ENCODE measurements around the gene AP2M1.

The AP2M1 gene

DNA sequence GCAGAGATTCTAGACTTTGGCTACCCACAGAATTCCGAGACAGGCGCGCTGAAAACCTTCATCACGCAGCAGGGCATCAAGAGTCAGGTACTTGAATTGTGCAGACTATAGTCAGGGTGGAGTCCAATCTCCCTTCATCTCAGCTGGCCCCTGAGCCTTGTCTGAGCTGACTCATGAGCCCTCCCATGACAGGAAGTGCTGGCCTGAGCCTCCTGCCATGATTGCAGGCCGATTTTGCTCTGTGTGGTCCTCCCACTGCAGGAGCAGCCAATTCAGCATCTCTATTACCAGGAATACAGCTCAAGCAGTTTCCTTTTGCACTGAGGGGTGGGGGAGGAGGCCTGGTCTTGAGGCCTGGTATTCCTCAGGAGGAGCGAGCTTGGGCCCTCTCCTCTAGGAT lies 5.5 kb downstream of the AP2M1 start:
- DNase-seq (ENCODE audit: low read depth): no peak

- no peak for DNase-seq (ENCODE audit: low read depth)
Observed at GRCh38 chr3:184181596-184181995, 6.9 kb downstream of the AP2M1 start.

GRCh38 chr3:184183679-184184078 lies 9.0 kb downstream of the AP2M1 start:
- DNase-seq (ENCODE audit: low read depth): no peak

GRCh38 chr3:184184546-184185230 lies 10.0 kb downstream of the AP2M1 start:
- no peak for DNase-seq (ENCODE audit: low read depth)

- peak; percentile 99 for DNase-seq (ENCODE audit: low read depth)
Observed at GRCh38 chr3:184185461-184186183, 11.0 kb downstream of the AP2M1 start.

- DNase-seq (ENCODE audit: low read depth): no peak
Observed at GRCh38 chr3:184186184-184186901, 11.7 kb downstream of the AP2M1 start, which contains the start of gene ABCF3. Gene ABCF3, plus strand, starts transcription at chr3:184186199. Its CDS starts 9 bp downstream, at chr3:184186208.

- no peak for DNase-seq (ENCODE audit: low read depth)
Observed at GRCh38 chr3:184186902-184187207, 12.2 kb downstream of the AP2M1 start.

DNA sequence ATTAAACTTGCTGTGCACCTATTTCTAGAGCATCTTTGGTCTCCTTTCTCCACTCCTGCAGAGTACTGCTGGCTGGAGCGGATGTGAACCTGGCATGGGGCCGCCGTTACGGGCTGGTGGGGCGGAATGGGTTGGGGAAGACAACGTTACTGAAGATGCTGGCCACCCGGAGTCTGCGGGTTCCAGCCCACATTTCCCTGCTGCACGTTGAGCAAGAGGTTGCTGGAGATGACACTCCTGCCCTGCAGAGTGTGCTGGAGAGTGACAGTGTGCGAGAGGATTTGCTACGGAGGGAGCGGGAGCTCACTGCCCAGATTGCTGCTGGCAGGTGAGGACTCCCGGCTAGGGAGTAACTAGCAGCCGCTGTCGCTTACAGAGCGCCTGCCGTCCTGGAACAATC lies 13.4 kb downstream of the AP2M1 start:
- DNase-seq (ENCODE audit: low read depth): no peak

DNA sequence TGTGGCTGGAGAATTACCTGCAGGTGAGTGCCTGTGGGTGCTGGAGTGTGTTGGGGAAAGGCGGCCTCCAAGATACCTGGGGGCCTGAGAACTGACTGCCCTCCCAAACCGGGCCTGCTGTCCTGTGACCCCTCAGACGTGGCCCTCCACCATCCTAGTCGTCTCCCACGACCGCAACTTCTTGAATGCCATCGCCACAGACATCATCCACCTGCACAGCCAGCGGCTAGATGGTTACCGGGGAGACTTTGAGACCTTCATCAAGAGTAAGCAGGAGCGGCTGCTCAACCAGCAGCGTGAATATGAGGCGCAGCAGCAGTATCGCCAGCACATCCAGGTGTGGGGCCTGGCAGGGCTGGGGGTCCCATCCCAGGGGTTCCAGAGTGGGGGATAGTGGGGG lies 14.8 kb downstream of the AP2M1 start:
- DNase-seq (ENCODE audit: low read depth): no peak

DNA sequence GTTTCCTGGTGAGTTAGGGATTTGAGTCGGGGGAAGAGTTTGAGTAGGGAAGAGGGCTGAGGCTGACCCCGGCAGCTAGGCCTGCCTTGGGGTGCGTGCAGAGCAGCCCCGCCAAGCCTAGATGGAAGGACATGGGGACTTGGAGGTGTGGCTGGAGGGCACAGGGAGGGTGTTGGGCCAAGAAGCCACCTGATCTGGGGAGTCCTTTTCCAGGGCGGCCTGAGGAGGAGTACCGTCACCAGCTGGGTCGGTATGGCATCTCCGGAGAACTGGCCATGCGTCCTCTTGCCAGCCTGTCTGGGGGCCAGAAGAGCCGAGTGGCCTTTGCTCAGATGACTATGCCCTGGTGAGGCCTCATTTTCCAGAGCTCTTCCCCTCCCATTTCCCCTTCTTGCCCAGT lies 18.2 kb downstream of the AP2M1 start:
- DNase-seq (ENCODE audit: low read depth): no peak

GRCh38 chr3:184193991-184194539 lies 19.4 kb downstream of the AP2M1 start:
- DNase-seq (ENCODE audit: low read depth): no peak

DNA sequence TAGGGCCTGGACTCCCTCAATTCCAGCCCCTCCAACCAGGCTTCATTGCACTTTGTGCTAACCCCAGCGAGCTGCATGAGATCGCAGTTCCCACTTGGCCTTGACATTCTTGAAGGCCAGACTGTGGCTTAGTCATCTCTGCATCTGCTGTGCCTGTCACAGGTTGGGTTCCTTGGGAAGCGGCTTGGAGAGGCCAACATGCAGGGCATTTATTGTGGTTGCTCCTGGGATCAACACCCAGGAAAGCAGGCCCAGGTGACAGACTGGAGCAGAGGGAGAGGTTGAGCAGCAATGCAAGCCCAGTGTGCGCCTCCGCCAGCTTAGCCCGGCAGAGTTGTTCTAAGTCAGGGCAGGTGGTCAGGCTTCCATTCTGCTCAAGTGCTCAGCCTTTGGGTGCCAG lies 21.9 kb downstream of the AP2M1 start:
- no peak for DNase-seq (ENCODE audit: low read depth)

- DNase-seq (ENCODE audit: low read depth): no peak
Observed at GRCh38 chr3:184198509-184198908, 23.9 kb downstream of the AP2M1 start.

- DNase-seq (ENCODE audit: low read depth): no peak
Observed at GRCh38 chr3:184200825-184201224, 26.2 kb downstream of the AP2M1 start.

GRCh38 chr3:184203526-184203925 lies 28.9 kb downstream of the AP2M1 start:
- no peak for DNase-seq (ENCODE audit: low read depth)

GRCh38 chr3:184209146-184209923 lies 34.7 kb downstream of the AP2M1 start:
- no peak for DNase-seq (ENCODE audit: low read depth)

GRCh38 chr3:184211297-184211696 lies 36.6 kb downstream of the AP2M1 start:
- DNase-seq (ENCODE audit: low read depth): no peak

- no peak for DNase-seq (ENCODE audit: low read depth)
Observed at GRCh38 chr3:184211718-184212117, 37.1 kb downstream of the AP2M1 start.

- no peak for DNase-seq (ENCODE audit: low read depth)
Observed at GRCh38 chr3:184218814-184219213, 44.2 kb downstream of the AP2M1 start.

- no peak for DNase-seq (ENCODE audit: low read depth)
Observed at GRCh38 chr3:184222521-184222920, 47.9 kb downstream of the AP2M1 start.

GRCh38 chr3:184223946-184224345 lies 49.3 kb downstream of the AP2M1 start:
- DNase-seq (ENCODE audit: low read depth): no peak

DNA sequence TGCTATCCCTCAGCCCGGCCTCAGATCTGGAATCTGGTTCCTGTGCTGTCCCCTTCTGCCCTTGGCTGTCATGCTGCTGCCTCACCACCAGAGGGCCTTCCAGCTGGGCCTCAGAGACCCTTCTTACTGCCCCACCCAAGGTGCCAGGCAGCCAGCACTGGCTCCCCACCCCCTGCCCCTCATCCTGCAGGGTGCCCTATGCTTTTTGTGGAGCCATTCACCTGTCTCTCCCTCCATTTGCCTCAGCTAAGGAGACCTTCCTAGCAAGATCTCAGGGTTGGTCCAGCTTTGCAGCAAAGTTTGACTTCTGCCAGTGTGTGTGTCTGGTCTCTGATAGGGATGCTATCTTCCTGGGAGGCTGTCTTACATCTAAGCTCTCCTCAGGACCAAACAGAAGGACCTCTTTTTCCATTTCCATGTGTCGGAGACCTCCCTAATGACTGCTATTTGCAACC lies 52.9 kb downstream of the AP2M1 start:
- DNase-seq (ENCODE audit: low read depth): peak; percentile 27
